HG03066 (cell line): ENCODE measurements around the gene OR52H1.

ENCODE experiments used
- ATAC-seq: cut with Tn5 transposase; IDR thresholded peaks from one replicate; pipeline ENCODE4 v1.9.1; 2021; ENCODE audit warnings: low read depth; ENCODE audit not compliant: unreplicated experiment

The OR52H1 gene

DNA sequence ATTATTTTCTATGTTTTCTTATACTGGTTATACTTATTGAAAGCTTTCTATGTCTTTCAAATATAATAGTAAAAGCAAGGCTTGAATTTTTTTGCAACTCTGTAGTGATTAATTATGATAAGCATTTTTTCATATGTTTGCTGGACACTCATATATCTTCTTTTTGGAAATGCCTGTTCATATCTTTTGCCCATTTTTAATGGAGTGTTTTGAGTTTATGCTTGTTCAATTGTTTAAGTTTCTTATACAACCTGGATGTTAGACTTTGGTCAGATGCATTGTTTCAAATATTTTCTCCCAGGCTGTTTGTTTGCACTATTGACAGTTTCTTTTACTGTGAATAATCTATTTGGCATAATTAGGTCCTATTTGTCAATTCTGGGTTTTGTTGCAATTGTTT, 11.9 kb downstream of the OR52H1 start:
- no peak for ATAC-seq

DNA sequence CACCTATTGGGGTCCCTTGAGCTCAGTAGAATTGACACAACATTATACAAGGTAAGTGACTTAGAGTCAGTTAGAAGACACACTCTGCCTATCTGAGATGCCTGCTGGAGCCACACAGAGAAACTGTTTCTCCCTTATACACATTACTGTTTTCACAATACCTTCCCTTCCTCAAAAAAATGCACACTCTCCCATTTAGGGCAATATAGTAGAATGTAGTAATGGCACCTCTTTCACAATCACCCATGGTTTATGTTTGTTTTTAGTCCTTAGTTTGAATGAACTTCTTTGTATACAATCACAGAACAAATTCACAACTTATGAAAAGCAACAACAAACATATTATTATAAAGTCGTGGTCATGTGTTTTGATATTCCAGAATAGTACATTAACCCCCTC, 14.3 kb downstream of the OR52H1 start:
- ATAC-seq, result no peak

DNA sequence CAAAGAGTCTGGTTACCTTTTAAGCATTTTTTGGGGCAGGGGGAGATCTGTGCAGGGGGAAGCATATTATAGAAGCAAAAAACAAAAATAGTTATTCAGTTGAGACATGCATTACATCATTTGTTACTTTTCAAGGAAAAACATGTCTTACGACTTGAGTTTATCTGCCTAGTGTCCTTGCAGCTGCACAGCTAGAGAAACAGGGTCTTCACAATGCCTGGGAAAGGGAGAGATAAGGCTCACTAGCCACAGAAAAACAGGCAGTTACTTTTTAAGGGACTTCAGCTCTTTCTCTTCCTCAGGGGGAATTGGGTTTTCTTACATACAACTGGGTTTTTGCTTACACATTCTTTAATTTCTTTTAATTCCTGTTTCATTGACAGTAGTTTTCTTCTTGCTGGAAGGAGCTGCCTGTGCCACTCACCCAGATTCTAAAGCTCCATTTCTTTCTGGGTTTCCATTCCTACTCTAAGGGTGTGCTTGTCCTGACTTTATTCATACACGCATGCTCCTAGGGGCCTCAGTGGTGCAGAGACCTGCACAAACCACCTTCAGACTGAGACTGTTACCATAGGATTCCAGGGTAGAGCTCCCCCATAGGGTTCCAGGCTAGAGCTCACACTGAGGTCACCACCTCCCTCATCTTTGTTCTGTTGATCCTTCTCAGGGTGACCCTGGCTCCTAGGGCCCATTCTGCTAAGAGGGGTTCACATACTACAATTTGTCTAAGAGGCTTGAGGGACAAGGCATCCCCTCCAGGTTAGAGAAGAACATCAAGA, 17.1 kb downstream of the OR52H1 start:
- no peak for ATAC-seq

DNA sequence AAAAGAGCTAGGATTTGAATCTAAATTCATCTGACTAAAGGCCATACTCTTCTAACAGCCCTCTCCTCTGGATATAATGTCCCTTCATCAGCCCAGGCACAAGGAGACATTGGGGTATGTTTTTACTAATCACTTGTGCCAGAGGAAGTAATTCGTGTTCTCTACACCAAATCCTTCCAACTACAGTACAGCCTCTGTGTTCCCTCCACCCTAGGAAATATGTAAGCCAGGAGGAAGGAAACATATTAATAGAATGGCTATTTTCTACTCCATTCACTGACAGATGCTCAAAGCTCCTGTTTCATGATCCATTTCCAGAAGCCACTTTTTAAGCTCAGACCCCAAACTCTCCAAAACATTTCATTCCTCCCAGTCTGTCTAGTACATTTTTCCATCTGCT, 19.8 kb downstream of the OR52H1 start:
- ATAC-seq, result no peak

DNA sequence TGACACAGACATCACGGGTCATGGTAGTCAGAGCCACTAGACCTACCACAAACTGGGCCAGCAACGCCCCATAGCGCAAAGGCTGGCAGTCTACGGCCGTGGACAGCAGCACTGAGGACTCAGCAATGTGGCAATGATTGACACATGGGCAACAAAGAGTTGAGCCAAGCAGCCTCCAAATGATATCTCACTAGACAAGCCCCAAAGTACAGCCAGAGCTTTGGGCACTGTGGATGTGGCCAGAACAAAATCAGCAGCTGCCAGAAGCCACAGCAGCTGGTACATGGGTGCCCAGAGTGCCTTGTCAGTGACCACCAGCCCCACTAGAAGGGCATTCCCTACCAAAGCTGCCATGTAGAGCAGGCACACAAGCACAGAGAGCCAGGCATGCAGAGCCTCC, 20.6 kb downstream of the OR52H1 start:
- no peak for ATAC-seq

DNA sequence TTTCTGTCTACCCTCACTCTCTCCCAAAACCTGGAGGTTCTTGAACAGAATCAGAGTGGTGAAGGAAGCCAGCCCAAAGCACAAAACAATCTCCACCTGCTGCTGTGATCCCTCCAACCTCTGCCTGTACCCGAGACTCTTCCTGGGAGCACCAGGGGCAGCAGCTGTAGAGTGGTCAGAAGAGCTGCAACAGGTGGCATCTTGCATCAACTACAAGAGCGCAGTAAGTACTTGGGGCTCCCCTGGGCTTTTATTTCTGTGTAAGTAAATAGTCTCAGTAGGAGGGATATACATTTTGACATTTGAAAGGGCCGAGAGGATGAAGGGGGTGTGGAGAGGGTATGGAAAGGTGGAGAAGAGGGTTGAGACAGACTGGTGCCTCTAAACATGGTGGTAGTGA, 23.6 kb downstream of the OR52H1 start:
- ATAC-seq, result no peak

DNA sequence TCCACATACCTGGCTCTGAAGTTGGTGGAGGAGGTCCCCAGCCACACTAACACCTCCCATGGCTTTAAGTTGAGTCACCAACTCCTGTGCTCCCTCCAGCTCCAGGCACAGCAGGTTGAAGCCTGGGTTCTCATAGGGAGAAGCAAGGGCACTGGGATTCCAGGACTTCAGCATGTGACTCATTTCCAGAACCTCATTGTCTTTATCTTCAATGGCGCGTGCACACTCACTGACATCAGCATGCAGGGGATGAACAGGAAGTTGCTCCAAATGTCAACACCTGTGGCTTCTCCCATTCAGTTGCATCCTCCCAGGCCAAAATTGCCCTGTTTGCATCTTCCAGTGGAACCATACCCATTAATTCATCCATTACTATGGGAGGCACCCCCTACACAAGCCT, 26.0 kb downstream of the OR52H1 start:
- no peak for ATAC-seq

DNA sequence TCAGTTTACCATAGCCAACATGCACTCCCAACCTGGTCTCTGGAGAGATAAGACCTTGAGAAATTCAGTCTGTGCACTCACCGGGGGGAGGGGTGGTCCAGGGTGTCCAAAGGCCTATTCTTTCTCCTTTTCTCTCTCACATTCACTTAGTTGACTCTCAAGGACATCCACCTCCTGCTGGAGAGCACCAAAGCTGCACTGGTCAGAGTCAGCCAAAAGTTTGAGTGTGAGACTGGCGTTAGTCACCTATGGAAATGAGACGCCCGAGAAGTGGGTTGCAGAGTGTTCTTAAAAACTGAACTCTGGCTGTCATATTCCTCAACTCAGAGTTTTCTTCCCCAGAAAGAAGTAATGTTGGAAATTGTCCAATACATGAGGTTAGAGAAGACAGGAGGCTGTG, 26.8 kb downstream of the OR52H1 start:
- no peak for ATAC-seq

DNA sequence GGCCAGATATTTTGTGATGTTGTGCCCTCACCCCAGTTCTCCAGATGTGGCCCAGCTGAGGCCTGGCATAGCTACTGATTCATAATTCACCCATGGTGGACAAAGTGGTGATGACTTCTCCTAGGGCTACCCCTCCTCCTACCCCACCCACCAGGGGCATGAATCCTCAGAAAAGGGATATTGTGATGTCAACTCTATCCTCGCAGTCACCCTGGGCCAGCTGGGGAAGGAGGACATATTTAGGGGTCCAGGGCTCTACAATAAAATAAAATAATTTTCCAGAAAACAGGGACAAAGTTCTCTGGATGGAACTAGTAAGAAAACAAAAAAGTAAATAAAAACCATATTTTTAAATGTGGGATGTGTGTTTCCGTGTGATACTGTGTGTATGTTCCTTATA, 31.7 kb downstream of the OR52H1 start, which contains the start of gene UBQLNL:
Gene UBQLNL (minus strand): TSS at position 101 of the 400 bp plus-strand sequence. CDS start 258 bp downstream, outside the sequence.
- no peak for ATAC-seq

DNA sequence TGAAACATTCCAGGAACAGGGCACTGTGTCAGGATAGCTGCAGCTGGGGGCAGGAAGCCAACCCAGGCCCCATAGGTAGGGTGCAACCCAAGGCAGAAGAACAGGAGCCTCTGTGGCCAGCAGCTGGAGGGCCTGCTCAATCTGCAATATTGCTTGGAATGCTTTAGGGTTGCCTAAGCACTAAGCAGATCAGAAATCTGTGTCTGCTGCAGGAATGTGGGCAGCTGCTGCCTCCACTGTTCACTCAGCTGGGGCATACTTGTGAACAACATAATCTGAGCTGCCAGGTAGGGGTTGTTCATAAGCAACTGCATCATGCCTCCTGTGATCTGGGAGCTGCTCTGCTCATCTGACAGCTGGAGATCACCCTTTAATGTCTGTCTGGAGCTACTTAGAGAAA, 33.5 kb downstream of the OR52H1 start:
- ATAC-seq, result no peak

DNA sequence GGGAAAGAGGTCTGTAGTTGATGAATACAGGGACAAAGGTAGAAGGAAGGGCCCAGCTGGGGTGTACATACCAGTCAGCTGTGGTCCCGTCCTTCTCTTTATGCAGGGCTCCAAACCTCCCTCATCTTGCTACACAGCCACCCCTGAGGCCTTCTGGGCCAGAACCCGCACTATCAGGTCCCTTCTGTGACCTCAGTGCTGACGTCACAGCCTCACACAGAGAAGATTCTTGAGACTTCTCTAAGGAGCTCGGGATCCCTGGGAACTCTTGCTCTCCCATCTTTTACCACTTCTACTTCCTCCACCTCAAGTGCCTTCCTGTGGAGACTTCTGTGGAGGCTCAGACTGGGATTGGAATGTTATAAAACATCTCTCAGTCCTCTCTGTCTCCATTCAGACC, 38.5 kb downstream of the OR52H1 start, which contains the start of gene UBQLN3:
Gene UBQLN3 (minus strand): TSS at position 155 of the 400 bp plus-strand sequence. CDS start 399 bp downstream, outside the sequence.
- ATAC-seq, result no peak

DNA sequence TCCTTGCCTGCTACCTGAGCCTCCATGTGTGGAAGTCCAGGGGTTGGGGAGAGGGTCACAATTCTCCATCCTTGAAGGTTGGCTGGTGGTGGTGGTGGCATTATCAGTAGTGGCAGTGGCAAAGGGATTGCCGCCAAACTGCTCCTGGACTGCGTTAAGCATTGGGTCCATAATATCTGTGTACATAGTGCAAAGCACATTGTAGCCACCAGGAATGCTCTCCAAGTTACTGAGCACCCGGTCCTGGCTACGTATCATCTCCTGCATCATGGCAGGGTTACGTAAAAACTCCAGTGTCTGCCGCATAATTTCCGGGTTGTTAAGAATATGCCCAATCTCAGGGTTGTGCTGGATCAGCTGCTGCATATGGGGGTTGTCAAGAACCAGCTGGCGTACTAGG, 39.7 kb downstream of the OR52H1 start:
- ATAC-seq, result no peak

DNA sequence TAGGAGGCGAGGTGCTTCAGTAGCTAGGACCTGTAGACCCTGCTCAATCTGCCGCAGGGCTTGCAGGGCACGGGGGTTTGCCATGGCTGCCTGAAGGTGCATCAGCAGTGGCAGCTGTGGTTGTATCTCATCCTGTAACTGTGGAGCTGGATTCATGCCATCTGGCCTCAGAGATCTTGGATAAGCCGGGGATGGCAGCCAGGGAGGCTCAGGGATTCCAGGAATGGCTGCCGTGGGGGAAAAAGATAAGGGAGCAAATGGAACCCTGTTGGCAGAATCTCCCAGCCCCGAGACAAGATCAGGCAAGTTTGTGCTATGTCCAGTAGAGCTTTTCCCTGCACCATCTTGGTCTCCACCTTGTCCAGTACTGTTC, 40.4 kb downstream of the OR52H1 start:
- ATAC-seq, result no peak

DNA sequence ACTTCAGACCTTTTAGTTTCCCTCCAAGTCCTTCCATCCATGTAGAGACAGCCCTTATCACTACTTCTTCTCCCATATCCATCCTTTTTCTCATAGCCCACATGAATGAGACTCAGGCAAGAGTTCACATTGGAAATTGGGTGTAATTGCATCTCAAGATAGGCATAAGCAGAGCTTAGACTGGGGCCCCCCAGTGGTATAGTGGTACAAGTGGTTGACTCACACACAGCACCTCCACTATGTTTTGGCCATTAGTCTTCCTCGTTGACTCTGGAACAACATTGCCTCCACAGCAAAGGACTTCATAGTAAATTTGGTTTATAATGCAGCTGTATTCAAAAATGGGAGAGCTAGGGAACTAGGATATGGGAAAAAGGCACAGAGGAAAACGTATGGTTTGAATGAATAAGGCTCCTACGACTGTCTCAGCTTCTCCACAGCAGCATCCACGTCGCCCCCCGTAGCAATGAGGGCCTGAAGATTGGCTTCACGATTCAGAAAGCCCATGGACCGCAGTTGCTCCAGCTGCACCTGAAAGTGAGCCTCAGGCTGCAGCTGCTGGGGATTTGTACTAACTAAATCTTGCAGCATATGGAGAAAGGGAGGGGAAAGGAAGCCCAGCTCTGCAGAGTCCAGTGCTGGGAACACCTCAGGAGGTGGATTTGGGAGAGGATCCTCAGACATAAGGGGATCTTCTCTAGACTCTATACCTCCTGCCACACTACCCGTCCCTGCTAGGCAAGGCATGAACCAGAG, 41.0 kb downstream of the OR52H1 start:
- ATAC-seq, result no peak

DNA sequence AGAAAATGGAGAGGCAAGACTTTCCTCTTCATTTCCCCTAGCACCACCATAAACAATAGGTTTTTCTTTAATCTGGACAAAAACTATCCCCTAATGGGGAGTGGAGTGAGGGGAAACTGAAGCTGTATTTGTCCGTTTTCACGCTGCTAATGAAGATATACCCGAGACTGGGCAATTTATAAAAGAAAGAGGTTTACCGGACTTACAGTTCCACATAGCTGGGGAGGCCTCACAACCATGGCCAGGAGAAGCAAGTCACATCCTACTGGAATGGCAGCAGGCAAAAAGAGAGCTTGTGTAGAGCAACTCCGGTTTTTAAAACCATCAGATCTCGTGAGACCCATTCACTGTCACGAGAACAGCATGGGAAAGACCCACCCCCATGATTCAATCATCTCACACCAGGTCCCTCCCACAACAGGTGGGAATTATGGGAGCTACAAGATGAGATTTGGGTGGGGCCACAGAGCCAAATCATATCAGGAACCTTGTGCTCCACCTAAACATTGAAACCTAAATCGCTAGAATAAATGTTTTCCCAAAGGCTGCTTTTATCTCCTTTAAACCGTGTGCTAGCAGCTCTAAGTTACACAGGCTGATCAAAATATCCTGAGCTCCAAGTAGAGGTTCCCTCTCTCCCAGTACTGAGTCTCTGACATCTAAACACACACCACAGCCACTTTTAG, 42.8 kb downstream of the OR52H1 start:
- no peak for ATAC-seq

DNA sequence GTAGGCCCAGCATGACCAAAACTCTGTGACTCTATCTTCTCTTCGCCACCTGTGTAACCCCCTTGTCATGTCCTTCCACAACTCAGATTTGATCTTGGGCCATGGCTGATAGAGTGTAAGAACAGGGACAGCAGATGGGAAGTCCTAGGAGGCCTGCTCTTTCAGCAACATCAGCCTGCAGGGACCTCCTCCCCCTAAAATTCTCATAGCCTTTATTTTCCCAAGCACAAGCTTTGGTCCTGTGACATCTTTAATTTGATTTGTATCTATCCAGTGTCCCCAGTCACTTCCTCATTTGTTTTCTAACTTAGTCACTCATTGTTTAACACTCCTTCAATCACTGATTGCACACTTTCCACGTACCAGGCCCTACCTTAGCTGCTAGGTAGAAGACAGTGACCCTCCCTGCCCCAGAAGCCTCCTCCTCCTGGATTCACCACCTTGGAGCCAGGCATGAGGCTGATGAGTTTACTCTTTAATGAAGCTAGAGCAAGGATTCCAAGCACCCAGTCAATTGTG, 43.9 kb downstream of the OR52H1 start:
- ATAC-seq, result no peak

DNA sequence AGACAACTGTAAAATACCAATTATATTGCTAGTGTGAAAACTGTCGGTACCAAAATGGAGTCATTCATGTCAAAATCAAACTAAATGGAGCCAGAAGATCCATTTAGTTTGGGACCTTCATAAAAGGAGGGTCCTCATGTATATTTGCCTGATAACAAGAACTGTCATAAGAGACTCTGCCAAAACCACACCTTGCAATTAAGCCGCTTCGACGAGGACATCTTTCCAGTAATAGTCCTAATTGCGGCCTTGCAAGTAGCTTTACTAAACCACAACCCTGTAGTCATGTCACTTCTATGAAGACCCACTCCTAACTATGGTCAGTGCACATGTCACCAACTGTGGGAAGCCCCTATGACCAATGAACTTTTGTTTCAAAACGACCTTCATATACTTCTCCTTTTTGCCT, 47.9 kb downstream of the OR52H1 start:
- no peak for ATAC-seq

DNA sequence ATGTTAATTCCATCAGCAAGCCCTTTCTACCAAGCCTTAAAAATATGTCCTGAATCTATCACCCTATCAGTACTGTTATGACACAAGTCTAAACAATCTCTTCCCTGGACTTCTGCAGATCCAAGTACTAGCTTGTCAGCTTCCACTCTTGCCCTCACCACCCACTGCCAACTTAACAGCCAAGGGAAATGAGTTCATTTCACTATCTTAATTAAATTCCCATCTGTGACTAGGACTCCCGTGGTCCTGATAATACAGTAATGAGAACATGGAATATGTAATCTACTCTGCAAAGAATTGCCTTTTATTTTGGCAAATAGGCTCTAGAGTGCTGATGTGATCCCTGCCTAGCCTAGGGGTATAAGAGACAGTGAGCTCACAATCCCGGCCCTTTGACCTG, 48.7 kb downstream of the OR52H1 start:
- no peak for ATAC-seq
